HEK293 (cell line): ENCODE results near the gene XPR1.

ENCODE experiments used
- GFI1B ChIP-seq: fragments of 450-650 bp; formaldehyde crosslinking; IDR thresholded peaks from 2 replicates; pipeline ENCODE4 v1.5.1; 2016; ENCODE audit warnings: missing biosample characterization, missing genetic modification characterization
- HOXA7 ChIP-seq: sonication (generic); formaldehyde crosslinking; IDR thresholded peaks from 2 replicates; pipeline ENCODE4 v1.8.1; 2022; ENCODE audit warnings: missing genetic modification reagents, borderline replicate concordance
- KLF16 ChIP-seq: fragments of 450-650 bp; formaldehyde crosslinking; IDR thresholded peaks from 2 replicates; pipeline ENCODE4 v1.5.1; 2017; ENCODE audit warnings: missing biosample characterization, missing genetic modification characterization
- PRDM6 ChIP-seq: fragments of 450-650 bp; formaldehyde crosslinking; IDR thresholded peaks from 2 replicates; pipeline ENCODE4 v1.5.1; 2017; ENCODE audit warnings: missing biosample characterization, missing genetic modification characterization
- ZFP41 ChIP-seq: fragments of 450-650 bp; formaldehyde crosslinking; IDR thresholded peaks from 2 replicates; pipeline ENCODE4 v1.5.1; 2016; ENCODE audit warnings: missing biosample characterization, missing genetic modification characterization, borderline replicate concordance
- ZFP69B ChIP-seq: fragments of 450-650 bp; formaldehyde crosslinking; IDR thresholded peaks from 2 replicates; pipeline ENCODE4 v1.5.1; 2016; ENCODE audit warnings: missing biosample characterization, missing genetic modification characterization
- ZNF132 ChIP-seq: fragments of 450-650 bp; formaldehyde crosslinking; IDR thresholded peaks from 2 replicates; pipeline ENCODE4 v1.5.1; 2017; ENCODE audit warnings: missing biosample characterization, missing genetic modification characterization, borderline replicate concordance
- ZNF138 ChIP-seq: fragments of 450-650 bp; formaldehyde crosslinking; IDR thresholded peaks from 2 replicates; pipeline ENCODE4 v1.5.1; 2016; ENCODE audit warnings: missing biosample characterization, missing genetic modification characterization, borderline replicate concordance
- ZNF18 ChIP-seq: fragments of 450-650 bp; formaldehyde crosslinking; IDR thresholded peaks from 2 replicates; pipeline ENCODE4 v1.5.1; 2016; ENCODE audit warnings: missing biosample characterization, missing genetic modification characterization
- ZNF2 ChIP-seq: fragments of 450-650 bp; formaldehyde crosslinking; IDR thresholded peaks from 2 replicates; pipeline ENCODE4 v1.5.1; 2016; ENCODE audit warnings: missing biosample characterization, missing genetic modification characterization
- ZNF266 ChIP-seq: fragments of 450-650 bp; formaldehyde crosslinking; IDR thresholded peaks from 2 replicates; pipeline ENCODE4 v1.5.1; 2016; ENCODE audit warnings: missing biosample characterization, missing genetic modification characterization, low read depth
- ZNF341 ChIP-seq: fragments of 450-650 bp; formaldehyde crosslinking; IDR thresholded peaks from 2 replicates; pipeline ENCODE4; 2016; ENCODE audit warnings: low read depth, missing biosample characterization, missing genetic modification characterization
- ZNF362 ChIP-seq: fragments of 450-650 bp; formaldehyde crosslinking; IDR thresholded peaks from 2 replicates; pipeline ENCODE4 v1.5.1; 2016; ENCODE audit warnings: missing biosample characterization, missing genetic modification characterization
- ZNF394 ChIP-seq: fragments of 450-650 bp; formaldehyde crosslinking; IDR thresholded peaks from 2 replicates; pipeline ENCODE4 v1.5.1; 2016; ENCODE audit warnings: missing biosample characterization, missing genetic modification characterization, mild to moderate bottlenecking, moderate library complexity, borderline replicate concordance
- ZNF398 ChIP-seq: fragments of 450-650 bp; formaldehyde crosslinking; IDR thresholded peaks from 2 replicates; pipeline ENCODE4 v1.5.1; 2017; ENCODE audit warnings: missing biosample characterization, missing genetic modification characterization
- ZNF416 ChIP-seq: fragments of 450-650 bp; formaldehyde crosslinking; IDR thresholded peaks from 2 replicates; pipeline ENCODE4 v1.5.1; 2016; ENCODE audit warnings: missing biosample characterization, missing genetic modification characterization
- ZNF501 ChIP-seq: fragments of 450-650 bp; formaldehyde crosslinking; IDR thresholded peaks from 2 replicates; pipeline ENCODE4 v1.5.1; 2016; ENCODE audit warnings: missing biosample characterization, missing genetic modification characterization
- ZNF513 ChIP-seq: fragments of 450-650 bp; IDR thresholded peaks from 2 replicates; pipeline ENCODE4 v1.5.1; 2018; ENCODE audit warnings: missing biosample characterization, missing genetic modification characterization
- ZNF518A ChIP-seq: fragments of 450-650 bp; formaldehyde crosslinking; conservative IDR thresholded peaks from 2 replicates; pipeline ENCODE4 v1.5.1; 2016; ENCODE audit warnings: low read depth, missing biosample characterization, missing genetic modification characterization
- ZNF544 ChIP-seq: fragments of 450-650 bp; formaldehyde crosslinking; IDR thresholded peaks from 2 replicates; pipeline ENCODE4 v1.5.0; 2017; ENCODE audit warnings: missing biosample characterization, missing genetic modification characterization
- ZNF558 ChIP-seq: fragments of 450-650 bp; formaldehyde crosslinking; IDR thresholded peaks from 2 replicates; pipeline ENCODE4 v1.5.1; 2016; ENCODE audit warnings: missing biosample characterization, missing genetic modification characterization
- ZNF76 ChIP-seq: fragments of 450-650 bp; formaldehyde crosslinking; IDR thresholded peaks from 2 replicates; pipeline ENCODE4; 2016; ENCODE audit warnings: low read depth, missing biosample characterization, missing genetic modification characterization, borderline replicate concordance
- ZNF791 ChIP-seq: fragments of 450-650 bp; formaldehyde crosslinking; IDR thresholded peaks from 2 replicates; pipeline ENCODE4 v1.5.1; 2016; ENCODE audit warnings: missing biosample characterization, missing genetic modification characterization
- ZSCAN23 ChIP-seq: fragments of 450-650 bp; formaldehyde crosslinking; IDR thresholded peaks from 2 replicates; pipeline ENCODE4 v1.5.1; 2016; ENCODE audit warnings: missing biosample characterization, missing genetic modification characterization
- ZSCAN5A ChIP-seq: fragments of 450-650 bp; formaldehyde crosslinking; IDR thresholded peaks from 2 replicates; pipeline ENCODE4 v1.5.1; 2016; ENCODE audit warnings: missing biosample characterization, missing genetic modification characterization

The XPR1 gene

GRCh38 chr1:180631766-180632325, at the start of gene XPR1 (continued):
- TF ChIP-seq ZNF18 (tag by site-specific recombination) (no peak), KLF16 (peak; percentile 58), ZNF394 (tag by site-specific recombination) (peak; percentile 76; the same call in 1 of the 2 replicates), ZNF2 (tag by site-specific recombination) (peak; percentile 67; the same call in 1 of the 2 replicates), ZNF501 (tag by site-specific recombination) (peak; percentile 49; the same call in 1 of the 2 replicates), GFI1B (no peak), ZNF513 (peak; percentile 90), HOXA7 (CRISPR knock-in tag) (no peak), ZNF398 (tag by site-specific recombination) (no peak), ZNF416 (no peak), ZFP69B (tag by site-specific recombination) (peak; percentile 88), ZNF132 (tag by site-specific recombination) (no peak), ZNF362 (tag by site-specific recombination) (no peak), ZFP41 (tag by site-specific recombination) (no peak), ZNF266 (no peak), ZNF791 (tag by site-specific recombination) (no peak), ZNF518A (no peak), ZNF138 (tag by site-specific recombination) (no peak), ZNF558 (tag by site-specific recombination) (no peak), ZNF76 (tag by site-specific recombination) (peak; percentile 62; the same call in 1 of the 2 replicates), ZSCAN23 (tag by site-specific recombination) (no peak), ZNF341 (tag by site-specific recombination) (no peak), PRDM6 (tag by site-specific recombination) (no peak), ZNF544 (no peak), ZSCAN5A (tag by site-specific recombination) (0 out of 2 replicates have a peak, but pooled peaks have one; percentile 60)
